GM19099 (cell line): Measurements from ENCODE around the gene WWC1.

Source experiments
- POLR2A ChIP-seq: IDR thresholded peaks from 3 replicates; pipeline ENCODE4 v1.6.1; 2011; ENCODE audit warnings: low read depth; ENCODE audit not compliant: insufficient read length; ENCODE audit errors: extremely low read depth

The WWC1 gene

GRCh38 chr5:168434746-168435321, 143.4 kb downstream of the WWC1 start:
- TF ChIP-seq POLR2A, result no peak

- no peak for TF ChIP-seq POLR2A
Measured at GRCh38 chr5:168438349-168438748, 146.9 kb downstream of the WWC1 start.

- TF ChIP-seq POLR2A, result no peak
Measured at GRCh38 chr5:168443533-168443932, 152.1 kb downstream of the WWC1 start.

- no peak for TF ChIP-seq POLR2A
Measured at GRCh38 chr5:168443950-168444700, 152.7 kb downstream of the WWC1 start.

- no peak for TF ChIP-seq POLR2A
Measured at GRCh38 chr5:168446983-168447619, 155.7 kb downstream of the WWC1 start.

- TF ChIP-seq POLR2A, result no peak
Measured at GRCh38 chr5:168447808-168448207, 156.4 kb downstream of the WWC1 start.

GRCh38 chr5:168449166-168449565, 157.7 kb downstream of the WWC1 start:
- TF ChIP-seq POLR2A, result no peak

GRCh38 chr5:168451565-168451964, 160.1 kb downstream of the WWC1 start:
- no peak for TF ChIP-seq POLR2A

GRCh38 chr5:168455201-168455600, 163.8 kb downstream of the WWC1 start:
- TF ChIP-seq POLR2A, result no peak

- TF ChIP-seq POLR2A, result no peak
Measured at GRCh38 chr5:168457542-168457941, 166.1 kb downstream of the WWC1 start.

- TF ChIP-seq POLR2A, result no peak
Measured at GRCh38 chr5:168460606-168461005, 169.2 kb downstream of the WWC1 start.

- TF ChIP-seq POLR2A, result no peak
Measured at GRCh38 chr5:168463081-168463480, 171.6 kb downstream of the WWC1 start.

GRCh38 chr5:168464214-168464613, 172.8 kb downstream of the WWC1 start:
- TF ChIP-seq POLR2A, result no peak

- no peak for TF ChIP-seq POLR2A
Measured at GRCh38 chr5:168464641-168465040, 173.2 kb downstream of the WWC1 start.

GRCh38 chr5:168467755-168468330, 176.4 kb downstream of the WWC1 start:
- no peak for TF ChIP-seq POLR2A

GRCh38 chr5:168468836-168469235, 177.4 kb downstream of the WWC1 start:
- no peak for TF ChIP-seq POLR2A
